Hepatocyte (in vitro differentiated cells): ENCODE data around the gene PANK2. TPM values are rescaled to one million over a fixed set of nuclear protein-coding genes. Genes with fewer than 3 reads are reported as not detected.

Experiments
- DNase-seq: peaks from one replicate; pipeline ENCODE4 v3.0.0-alpha.2; 2016; ENCODE audit warnings: low spot score
- H2AFZ ChIP-seq: fragments of 200-600 bp; sonication (generic); 2 replicates; pipeline ENCODE4 v1.6.0; 2016; ENCODE audit warnings: antibody characterized with exemption, mild to moderate bottlenecking
- H3K27ac ChIP-seq: fragments of 200-600 bp; sonication (generic); 2 replicates; pipeline ENCODE4 v1.5.1; 2016; ENCODE audit warnings: mild to moderate bottlenecking
- H3K27me3 ChIP-seq: fragments of 200-600 bp; sonication (generic); 2 replicates; pipeline ENCODE4 v1.6.1; 2016
- H3K36me3 ChIP-seq: fragments of 200-600 bp; sonication (generic); replicated peaks from 2 replicates; pipeline ENCODE4 v1.5.1; 2016; ENCODE audit warnings: low read depth; ENCODE audit not compliant: insufficient read depth
- H3K4me1 ChIP-seq: fragments of 200-600 bp; sonication (generic); 2 replicates; pipeline ENCODE4 v1.5.1; 2016; ENCODE audit warnings: mild to moderate bottlenecking, moderate library complexity; ENCODE audit not compliant: insufficient read depth
- H3K4me2 ChIP-seq: fragments of 200-600 bp; sonication (generic); 2 replicates; pipeline ENCODE4 v1.6.0; 2016
- H3K4me3 ChIP-seq: fragments of 200-600 bp; sonication (generic); 2 replicates; pipeline ENCODE4 v1.5.1; 2016; ENCODE audit warnings: mild to moderate bottlenecking
- H3K79me2 ChIP-seq: fragments of 200-600 bp; sonication (generic); 2 replicates; pipeline ENCODE4 v1.6.0; 2017; ENCODE audit warnings: mild to moderate bottlenecking
- H3K9me2 ChIP-seq: fragments of 200-600 bp; sonication (generic); replicated peaks from 2 replicates; pipeline ENCODE4 v1.6.0; 2017; ENCODE audit warnings: mild to moderate bottlenecking; ENCODE audit not compliant: insufficient read depth
- H3K9me3 ChIP-seq: fragments of 200-600 bp; sonication (generic); 2 replicates; pipeline ENCODE4 v1.5.1; 2016; ENCODE audit warnings: low read depth, mild to moderate bottlenecking
- H4K20me1 ChIP-seq: fragments of 200-600 bp; sonication (generic); 2 replicates; pipeline ENCODE4 v1.6.0; 2016; ENCODE audit warnings: mild to moderate bottlenecking; ENCODE audit not compliant: insufficient read depth, poor library complexity, severe bottlenecking
- EZH2 ChIP-seq: fragments of 200-600 bp; sonication (generic); IDR thresholded peaks from 2 replicates; pipeline ENCODE4 v1.6.1; 2016; ENCODE audit warnings: antibody characterized with exemption, mild to moderate bottlenecking, borderline replicate concordance
- EZH2phosphoT487 ChIP-seq: fragments of 200-600 bp; sonication (generic); IDR thresholded peaks from one replicate; pipeline ENCODE4 v1.6.1; 2018; ENCODE audit warnings: antibody characterized with exemption, mild to moderate bottlenecking, low read depth, moderate library complexity; ENCODE audit not compliant: unreplicated experiment, severe bottlenecking
- WGBS: methylation state at CpG from one replicate; pipeline ENCODE4 v1.1.6; 2016; ENCODE audit warnings: low lambda C conversion rate; ENCODE audit errors: missing lambda C conversion rate; 5-methylcytosine and 5-hydroxymethylcytosine counted together
- polyA plus RNA-seq: library from polyadenylated mRNA; unstranded; fragments of >200 nt; fragmentation: Nextera tagmentation; extraction: Ambion mirVana; gene quantifications from 2 replicates; pipeline ENCODE4 v1.2.1, GENCODE V29; 2016
- total RNA-seq: library from RNA; depleted of rRNA; stranded (reverse); fragments of >200 nt; gene quantifications from 2 replicates; pipeline ENCODE4 v1.2.3, GENCODE V29; 2014
- TF ChIP-seq, protein P1 (sequence below): fragments of 200-600 bp; sonication (generic); IDR thresholded peaks from 2 replicates; pipeline ENCODE4 v1.5.1; 2016; ENCODE audit warnings: antibody characterized with exemption, mild to moderate bottlenecking; ENCODE audit not compliant: poor library complexity

PANK2 gene
- total and polyA plus RNA-seq, 2 experiments from 2014 or later = 24.1 to 37.6 TPM

- Histone ChIP-seq H3K4me3 (no peak overlapping the region), H3K79me2 (peaks cover 56% of the 10 kb centered on the region), H3K9me3 (no peaks in the 10 kb centered on the region), H4K20me1 (no peaks in the 10 kb centered on the region), H3K4me2 (no peak overlapping the region), H3K9me2 (no peaks in the 10 kb centered on the region), H3K36me3 (no peaks in the 10 kb centered on the region), H3K27ac (no peak overlapping the region), H3K27me3 (no peaks in the 10 kb centered on the region), H2AFZ (no peak overlapping the region), H3K4me1 (no peaks in the 10 kb centered on the region)
- no peak for TF ChIP-seq EZH2phosphoT487
- TF ChIP-seq, protein P1, sequence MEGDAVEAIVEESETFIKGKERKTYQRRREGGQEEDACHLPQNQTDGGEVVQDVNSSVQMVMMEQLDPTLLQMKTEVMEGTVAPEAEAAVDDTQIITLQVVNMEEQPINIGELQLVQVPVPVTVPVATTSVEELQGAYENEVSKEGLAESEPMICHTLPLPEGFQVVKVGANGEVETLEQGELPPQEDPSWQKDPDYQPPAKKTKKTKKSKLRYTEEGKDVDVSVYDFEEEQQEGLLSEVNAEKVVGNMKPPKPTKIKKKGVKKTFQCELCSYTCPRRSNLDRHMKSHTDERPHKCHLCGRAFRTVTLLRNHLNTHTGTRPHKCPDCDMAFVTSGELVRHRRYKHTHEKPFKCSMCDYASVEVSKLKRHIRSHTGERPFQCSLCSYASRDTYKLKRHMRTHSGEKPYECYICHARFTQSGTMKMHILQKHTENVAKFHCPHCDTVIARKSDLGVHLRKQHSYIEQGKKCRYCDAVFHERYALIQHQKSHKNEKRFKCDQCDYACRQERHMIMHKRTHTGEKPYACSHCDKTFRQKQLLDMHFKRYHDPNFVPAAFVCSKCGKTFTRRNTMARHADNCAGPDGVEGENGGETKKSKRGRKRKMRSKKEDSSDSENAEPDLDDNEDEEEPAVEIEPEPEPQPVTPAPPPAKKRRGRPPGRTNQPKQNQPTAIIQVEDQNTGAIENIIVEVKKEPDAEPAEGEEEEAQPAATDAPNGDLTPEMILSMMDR = no peak
- TF ChIP-seq EZH2 = no peak
- DNase-seq = no peak
- WGBS = 100% methylated on average over 1 of the region's 1 CpG
These were observed 40.6 kb upstream of the PANK2 start for GRCh38 chr20:3848565-3848964.

- H3K9me3 ChIP-seq = no peaks in the 10 kb centered on the region
- H4K20me1 ChIP-seq = no peaks in the 10 kb centered on the region
- no peak overlapping the region for H2AFZ ChIP-seq
- H3K27ac ChIP-seq = no peak overlapping the region
- no peaks in the 10 kb centered on the region for H3K4me1 ChIP-seq
- DNase-seq = no peak
- H3K27me3 ChIP-seq = no peaks in the 10 kb centered on the region
- no peaks in the 10 kb centered on the region for H3K9me2 ChIP-seq
- H3K79me2 ChIP-seq = peaks cover 24% of the 10 kb centered on the region
- 75% methylated on average over 4 of the region's 4 CpGs for WGBS
- TF ChIP-seq, protein P1 = no peak
- H3K4me3 ChIP-seq = no peak overlapping the region
- H3K4me2 ChIP-seq = no peak overlapping the region
- no peaks in the 10 kb centered on the region for H3K36me3 ChIP-seq
These were observed 34.7 kb upstream of the PANK2 start for GRCh38 chr20:3854462-3854871.

GRCh38 chr20:3857405-3857804 lies 31.8 kb upstream of the PANK2 start:
- Histone ChIP-seq H3K4me2 (no peak overlapping the region), H3K4me3 (no peak overlapping the region), H4K20me1 (no peaks in the 10 kb centered on the region), H3K4me1 (no peaks in the 10 kb centered on the region), H3K27ac (no peak overlapping the region), H3K9me3 (no peaks in the 10 kb centered on the region), H3K27me3 (no peaks in the 10 kb centered on the region), H3K79me2 (peaks cover 5% of the 10 kb centered on the region), H3K36me3 (peaks cover 4% of the 10 kb centered on the region), H2AFZ (no peak overlapping the region), H3K9me2 (no peaks in the 10 kb centered on the region)
- no peak for DNase-seq
- TF ChIP-seq EZH2 = no peak
- no peak for TF ChIP-seq EZH2phosphoT487
- TF ChIP-seq, protein P1 = no peak
- WGBS = 95% methylated on average over 13 of the region's 14 CpGs

GRCh38 chr20:3858689-3859088 lies 30.5 kb upstream of the PANK2 start:
- H2AFZ ChIP-seq = no peak overlapping the region
- H3K4me1 ChIP-seq = no peaks in the 10 kb centered on the region
- H4K20me1 ChIP-seq = no peaks in the 10 kb centered on the region
- H3K27me3 ChIP-seq = no peaks in the 10 kb centered on the region
- no peak overlapping the region for H3K4me2 ChIP-seq
- TF ChIP-seq, protein P1 = no peak
- TF ChIP-seq EZH2phosphoT487 (no peak), EZH2 (no peak)
- H3K9me2 ChIP-seq = no peaks in the 10 kb centered on the region
- peaks cover 4% of the 10 kb centered on the region for H3K36me3 ChIP-seq
- H3K4me3 ChIP-seq = no peak overlapping the region
- 97% methylated on average over 6 of the region's 6 CpGs for WGBS
- no peaks in the 10 kb centered on the region for H3K79me2 ChIP-seq
- no peaks in the 10 kb centered on the region for H3K9me3 ChIP-seq
- DNase-seq = no peak
- H3K27ac ChIP-seq = no peak overlapping the region
